Umbilical cord (tissue), 2 donors: ENCODE data around the gene EIF3CL. TPM values are rescaled to one million over a fixed set of nuclear protein-coding genes. Genes with fewer than 3 reads are reported as not detected.
"Not testable (repeated sequence)": the region's sequence is repeated elsewhere in the genome, so short reads cannot be mapped to it uniquely, and the experiment has no call there.

Source experiments
- DNase-seq: peaks from one replicate; pipeline ENCODE4 v3.0.0-alpha.2; 2015; ENCODE audit warnings: low spot score
- total RNA-seq: library from RNA; depleted of rRNA; stranded (reverse); fragments of >200 nt; gene quantifications from one replicate; pipeline ENCODE4 v1.2.3, GENCODE V29; 2014; ENCODE audit warnings: low replicate concordance; ENCODE audit not compliant: insufficient read depth

EIF3CL gene, protein sequence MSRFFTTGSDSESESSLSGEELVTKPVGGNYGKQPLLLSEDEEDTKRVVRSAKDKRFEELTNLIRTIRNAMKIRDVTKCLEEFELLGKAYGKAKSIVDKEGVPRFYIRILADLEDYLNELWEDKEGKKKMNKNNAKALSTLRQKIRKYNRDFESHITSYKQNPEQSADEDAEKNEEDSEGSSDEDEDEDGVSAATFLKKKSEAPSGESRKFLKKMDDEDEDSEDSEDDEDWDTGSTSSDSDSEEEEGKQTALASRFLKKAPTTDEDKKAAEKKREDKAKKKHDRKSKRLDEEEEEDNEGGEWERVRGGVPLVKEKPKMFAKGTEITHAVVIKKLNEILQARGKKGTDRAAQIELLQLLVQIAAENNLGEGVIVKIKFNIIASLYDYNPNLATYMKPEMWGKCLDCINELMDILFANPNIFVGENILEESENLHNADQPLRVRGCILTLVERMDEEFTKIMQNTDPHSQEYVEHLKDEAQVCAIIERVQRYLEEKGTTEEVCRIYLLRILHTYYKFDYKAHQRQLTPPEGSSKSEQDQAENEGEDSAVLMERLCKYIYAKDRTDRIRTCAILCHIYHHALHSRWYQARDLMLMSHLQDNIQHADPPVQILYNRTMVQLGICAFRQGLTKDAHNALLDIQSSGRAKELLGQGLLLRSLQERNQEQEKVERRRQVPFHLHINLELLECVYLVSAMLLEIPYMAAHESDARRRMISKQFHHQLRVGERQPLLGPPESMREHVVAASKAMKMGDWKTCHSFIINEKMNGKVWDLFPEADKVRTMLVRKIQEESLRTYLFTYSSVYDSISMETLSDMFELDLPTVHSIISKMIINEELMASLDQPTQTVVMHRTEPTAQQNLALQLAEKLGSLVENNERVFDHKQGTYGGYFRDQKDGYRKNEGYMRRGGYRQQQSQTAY
- total RNA-seq: 75.1 TPM

- DNase-seq: not testable (repeated sequence)
Observed at GRCh38 chr16:28403220-28404072, at the start of gene EIF3CL. Gene EIF3CL, minus strand, starts transcription at chr16:28403841. Its CDS starts 223 bp downstream, at chr16:28403618.

DNA sequence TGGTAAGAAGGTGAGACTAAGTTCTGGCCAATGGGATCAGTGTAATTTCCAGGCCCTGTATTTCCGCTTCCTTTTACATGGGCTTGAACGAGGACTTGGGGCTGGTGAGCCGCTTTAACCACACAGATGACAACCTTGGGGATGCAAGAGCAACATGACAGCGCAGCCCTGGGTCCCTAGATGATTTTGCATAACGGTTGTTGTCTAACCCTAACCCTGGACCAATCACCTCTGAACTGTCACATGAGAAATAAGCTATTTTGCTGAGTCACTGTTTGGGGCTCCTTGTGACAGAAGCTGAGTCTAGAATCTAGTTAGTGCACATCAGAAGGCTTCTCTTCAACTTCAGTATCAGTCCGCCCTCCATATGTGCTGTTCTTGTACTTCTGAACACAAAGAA lies 43.4 kb upstream of the EIF3CL start:
- not testable (repeated sequence) for DNase-seq

DNA sequence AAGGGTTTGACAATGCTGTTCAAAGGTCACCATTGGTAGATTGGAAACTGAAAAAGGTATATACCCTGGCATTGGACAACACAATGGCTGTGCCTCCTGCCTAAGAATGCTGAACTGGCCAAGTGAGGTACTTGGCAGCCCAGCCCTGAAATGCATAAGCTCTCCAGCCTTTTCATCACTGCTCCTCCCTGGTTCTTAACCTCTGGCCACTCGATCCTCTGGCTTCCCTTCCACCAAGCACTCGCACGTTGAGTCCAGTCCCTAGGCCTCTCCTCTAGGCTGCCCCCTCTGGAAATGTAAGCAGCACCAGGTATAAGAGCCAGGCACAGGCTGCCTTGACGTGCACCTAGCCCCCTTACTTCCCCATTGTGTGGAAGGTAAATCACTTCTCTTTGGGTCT lies 42.7 kb upstream of the EIF3CL start:
- DNase-seq: not testable (repeated sequence)

DNA sequence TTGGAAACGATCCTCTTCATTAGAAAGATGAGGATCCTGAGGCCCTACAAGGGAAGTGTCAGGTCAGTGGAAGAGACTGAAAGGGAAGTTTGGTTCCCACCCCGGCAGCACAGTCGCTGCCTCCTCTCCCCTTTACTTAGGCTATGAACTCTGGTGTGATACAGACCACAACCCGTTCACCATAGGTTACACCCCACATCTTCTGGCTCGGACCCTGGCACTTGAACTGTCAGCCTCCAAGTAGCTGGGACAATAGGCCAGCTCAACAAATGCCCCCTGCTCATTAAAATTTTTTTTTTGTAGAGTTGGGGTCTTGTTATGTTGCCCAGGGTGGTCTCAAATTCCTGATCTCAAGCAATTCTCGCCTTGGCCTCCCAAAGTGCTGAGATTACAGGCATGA lies 40.3 kb upstream of the EIF3CL start:
- DNase-seq: not testable (repeated sequence)

- not testable (repeated sequence) for DNase-seq
Observed at GRCh38 chr16:28438899-28439298, 35.3 kb upstream of the EIF3CL start.

GRCh38 chr16:28435340-28435739 lies 31.7 kb upstream of the EIF3CL start:
- DNase-seq: not testable (repeated sequence)

DNA sequence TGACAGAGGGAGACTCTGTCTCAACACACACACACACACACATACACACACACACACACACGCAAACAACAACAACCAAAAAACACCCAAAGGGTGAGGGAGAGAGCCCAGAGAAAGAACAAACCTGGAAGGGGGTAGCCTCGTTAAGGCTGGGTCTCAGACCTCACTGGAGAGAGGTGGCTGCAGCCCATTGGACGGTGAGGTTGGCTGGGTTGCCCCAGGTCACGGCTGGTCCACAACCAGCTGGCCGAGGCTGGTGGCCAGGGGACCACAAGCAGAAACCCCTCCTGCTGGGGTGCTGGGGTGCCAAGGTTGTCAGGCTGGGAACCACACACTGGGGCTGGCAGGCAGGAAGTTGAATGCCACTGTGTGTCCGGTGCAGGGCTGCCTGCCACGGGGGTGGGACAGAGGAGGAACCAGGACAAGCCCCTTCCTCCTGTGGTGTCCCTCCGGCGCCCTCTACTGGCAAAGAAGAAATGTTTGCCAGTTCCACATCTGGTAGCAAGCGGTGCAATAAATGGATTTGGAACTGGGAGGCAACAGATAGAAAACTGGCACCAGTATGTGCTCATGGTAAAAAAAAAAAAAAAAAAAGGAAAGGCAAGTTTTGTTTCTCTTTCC lies 22.5 kb upstream of the EIF3CL start:
- not testable (repeated sequence) for DNase-seq

DNA sequence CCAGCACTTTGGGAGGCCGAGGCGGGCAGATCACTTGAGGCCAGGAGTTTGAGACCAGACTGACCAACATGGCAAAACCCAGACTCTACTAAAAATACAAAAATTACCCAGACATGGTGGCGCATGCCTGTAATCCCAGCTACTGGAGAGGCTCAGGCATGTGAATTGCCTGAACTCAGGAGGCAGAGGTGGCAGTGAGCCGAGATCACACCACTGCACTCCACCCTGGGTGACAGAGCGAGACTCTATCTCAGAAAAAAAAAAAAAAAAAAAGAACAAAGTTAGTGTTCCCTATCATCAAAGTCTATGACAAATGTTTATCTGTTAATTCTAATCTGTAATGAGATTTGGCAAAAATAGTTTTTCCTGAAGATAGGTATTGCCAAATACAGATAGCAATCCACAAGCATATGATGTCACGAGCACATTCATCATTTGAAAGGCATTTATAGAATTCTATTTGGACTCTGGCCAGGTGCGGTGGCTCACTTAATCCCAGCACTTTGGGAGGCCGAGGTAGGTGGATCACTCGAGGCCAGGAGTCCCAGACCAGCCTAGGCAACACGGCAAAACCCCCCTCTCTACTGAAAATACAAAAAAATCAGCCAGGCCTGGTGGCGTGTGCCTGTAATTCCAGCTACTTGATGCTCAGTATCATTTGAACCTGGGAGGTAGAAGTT lies 17.6 kb upstream of the EIF3CL start:
- DNase-seq: not testable (repeated sequence)

GRCh38 chr16:28417033-28417432 lies 13.4 kb upstream of the EIF3CL start:
- not testable (repeated sequence) for DNase-seq

DNA sequence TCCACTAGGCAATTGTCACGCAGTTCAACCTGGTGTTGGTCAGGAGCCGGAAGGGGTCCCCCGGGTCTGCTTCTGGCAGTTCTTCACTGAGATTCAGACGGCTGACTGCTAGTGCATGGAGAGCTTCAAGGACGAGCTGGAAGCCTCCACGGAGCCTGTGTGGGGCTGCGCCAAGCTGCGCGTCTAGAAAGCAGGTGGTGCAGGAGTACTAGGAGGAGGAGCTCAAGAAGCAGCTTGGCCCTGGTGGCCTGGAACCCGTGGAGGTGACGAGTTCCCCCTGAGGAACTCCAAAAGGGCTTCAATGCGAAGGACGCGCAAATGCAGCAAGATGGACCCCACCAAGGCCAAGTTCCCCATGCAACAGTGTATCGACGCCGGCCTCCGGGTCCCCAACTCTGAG lies 10.9 kb upstream of the EIF3CL start:
- DNase-seq: peak; percentile 0

- not testable (repeated sequence) for DNase-seq
Observed at GRCh38 chr16:28413585-28413984, 9.9 kb upstream of the EIF3CL start.

GRCh38 chr16:28392054-28392453 lies 11.6 kb downstream of the EIF3CL start:
- DNase-seq: not testable (repeated sequence)

GRCh38 chr16:28382177-28382867 lies 21.3 kb downstream of the EIF3CL start:
- DNase-seq: not testable (repeated sequence)

- DNase-seq: not testable (repeated sequence)
Observed at GRCh38 chr16:28377822-28378221, 25.8 kb downstream of the EIF3CL start.

DNA sequence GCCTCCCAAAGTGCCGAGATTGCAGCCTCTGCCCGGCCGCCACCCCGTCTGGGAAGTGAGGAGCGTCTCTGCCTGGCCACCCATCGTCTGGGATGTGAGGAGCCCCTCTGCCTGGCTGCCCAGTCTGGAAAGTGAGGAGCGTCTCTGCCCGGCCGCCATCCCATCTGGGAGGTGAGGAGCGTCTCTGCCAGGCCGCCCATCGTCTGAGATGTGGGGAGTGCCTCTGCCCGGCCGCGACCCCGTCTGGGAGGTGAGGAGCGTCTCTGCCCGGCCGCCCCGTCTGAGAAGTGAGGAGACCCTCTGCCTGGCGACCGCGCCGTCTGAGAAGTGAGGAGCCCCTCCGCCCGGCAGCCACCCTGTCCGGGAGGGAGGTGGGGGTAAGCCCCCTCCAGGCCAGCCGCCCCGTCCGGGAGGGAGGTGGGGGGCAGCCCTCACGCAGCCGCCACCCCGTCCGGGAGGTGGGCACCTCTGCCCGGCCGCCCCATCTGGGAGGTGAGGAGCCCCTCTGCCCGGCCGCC lies 26.5 kb downstream of the EIF3CL start:
- not testable (repeated sequence) for DNase-seq

GRCh38 chr16:28375115-28375514 lies 28.5 kb downstream of the EIF3CL start:
- not testable (repeated sequence) for DNase-seq

DNA sequence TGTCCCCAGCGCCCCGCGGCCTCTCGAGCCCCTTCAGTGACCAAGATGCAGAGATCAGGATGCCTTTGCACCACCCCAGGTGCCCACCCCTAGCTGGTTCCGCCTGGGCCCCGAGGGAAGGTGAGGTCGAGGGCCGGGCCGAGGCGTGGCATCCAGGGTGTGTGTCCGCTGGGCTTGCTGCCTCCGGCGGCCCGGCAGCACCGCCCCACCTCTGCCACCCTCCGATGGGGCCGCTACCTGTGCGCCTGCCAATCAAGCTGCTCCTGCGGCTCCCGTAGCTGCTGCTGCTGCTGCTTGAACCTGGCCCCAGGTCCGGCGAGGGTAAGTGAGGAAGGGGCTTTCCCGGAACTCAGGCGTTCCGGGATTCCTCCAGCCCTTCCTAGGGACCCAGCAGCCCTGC lies 29.4 kb downstream of the EIF3CL start:
- not testable (repeated sequence) for DNase-seq

DNA sequence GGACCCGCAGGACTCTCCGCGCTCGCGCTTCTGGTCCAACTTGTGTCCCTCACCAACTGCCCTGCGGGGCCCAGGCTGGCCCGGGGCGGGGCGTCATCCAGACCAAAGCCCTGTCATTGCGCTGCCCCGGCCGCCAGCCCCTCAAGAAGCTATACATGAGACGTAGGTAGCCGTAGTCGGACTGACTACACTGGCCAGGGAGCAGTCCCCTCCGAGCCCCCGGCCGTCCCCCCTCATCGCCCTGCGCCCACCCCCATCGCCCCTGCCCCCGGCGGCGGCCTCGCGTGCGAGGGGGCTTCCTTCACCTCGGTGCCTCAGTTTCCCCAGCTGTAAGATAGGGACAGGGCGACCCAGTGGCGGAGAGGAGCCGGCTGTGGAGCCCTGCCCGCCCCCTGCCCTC lies 35.7 kb downstream of the EIF3CL start:
- DNase-seq: not testable (repeated sequence)
